NCI-H2227 (cell line): ENCODE results near the gene BHLHE23.
"Not testable (repeated sequence)": the region's sequence is repeated elsewhere in the genome, so short reads cannot be mapped to it uniquely, and the experiment has no call there.

Source experiments
- DNase-seq: peaks from one replicate; lab custom pipeline; 2025; ENCODE audit not compliant: unreplicated experiment; lab: John Stamatoyannopoulos, UW

BHLHE23 gene

GRCh38 chr20:63043348-63044203 lies 36.8 kb upstream of the BHLHE23 start:
- no peak for DNase-seq

DNA sequence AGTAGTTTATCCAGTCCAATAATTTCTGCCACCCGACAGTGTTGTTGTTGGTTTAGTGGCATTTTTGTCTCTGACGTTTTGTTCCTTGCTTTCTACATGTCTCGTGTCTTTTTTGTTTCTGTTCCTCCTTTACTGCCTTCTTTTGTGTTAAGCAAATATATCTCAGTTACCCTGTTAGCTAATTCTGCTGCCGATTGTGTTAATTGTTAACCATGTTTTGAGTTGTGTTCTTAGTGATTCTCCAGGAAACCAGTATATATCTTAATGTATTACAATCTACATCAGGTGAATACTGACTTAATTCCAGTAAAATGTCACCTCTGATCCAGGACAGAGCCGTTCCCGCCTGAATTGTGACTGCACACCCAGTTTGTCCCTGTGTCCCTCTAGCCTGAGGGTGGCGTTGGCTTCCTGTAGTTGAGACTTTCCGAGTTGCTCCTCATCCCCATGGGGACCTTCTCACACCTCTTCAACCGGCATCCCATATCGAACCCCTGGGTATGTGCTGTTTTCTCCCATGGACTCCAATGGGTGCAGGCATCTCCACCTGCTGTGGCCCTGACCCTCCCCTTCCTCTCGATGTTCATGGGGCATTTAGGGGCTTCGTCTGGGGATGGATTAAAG lies 35.8 kb upstream of the BHLHE23 start:
- DNase-seq: no peak

- no peak for DNase-seq
These were observed 35.0 kb upstream of the BHLHE23 start for GRCh38 chr20:63041776-63042175.

GRCh38 chr20:63037669-63038268 lies 31.0 kb upstream of the BHLHE23 start:
- no peak for DNase-seq

- DNase-seq: no peak
These were observed 29.5 kb upstream of the BHLHE23 start for GRCh38 chr20:63036291-63036690.

GRCh38 chr20:63035603-63036185 lies 28.9 kb upstream of the BHLHE23 start:
- DNase-seq: no peak

GRCh38 chr20:63034710-63035602 lies 28.2 kb upstream of the BHLHE23 start:
- DNase-seq: not testable (repeated sequence)

- no peak for DNase-seq
These were observed 27.3 kb upstream of the BHLHE23 start for GRCh38 chr20:63033794-63034709.

GRCh38 chr20:63032861-63033793 lies 26.4 kb upstream of the BHLHE23 start:
- no peak for DNase-seq

GRCh38 chr20:63032026-63032800 lies 25.4 kb upstream of the BHLHE23 start:
- DNase-seq: no peak

DNA sequence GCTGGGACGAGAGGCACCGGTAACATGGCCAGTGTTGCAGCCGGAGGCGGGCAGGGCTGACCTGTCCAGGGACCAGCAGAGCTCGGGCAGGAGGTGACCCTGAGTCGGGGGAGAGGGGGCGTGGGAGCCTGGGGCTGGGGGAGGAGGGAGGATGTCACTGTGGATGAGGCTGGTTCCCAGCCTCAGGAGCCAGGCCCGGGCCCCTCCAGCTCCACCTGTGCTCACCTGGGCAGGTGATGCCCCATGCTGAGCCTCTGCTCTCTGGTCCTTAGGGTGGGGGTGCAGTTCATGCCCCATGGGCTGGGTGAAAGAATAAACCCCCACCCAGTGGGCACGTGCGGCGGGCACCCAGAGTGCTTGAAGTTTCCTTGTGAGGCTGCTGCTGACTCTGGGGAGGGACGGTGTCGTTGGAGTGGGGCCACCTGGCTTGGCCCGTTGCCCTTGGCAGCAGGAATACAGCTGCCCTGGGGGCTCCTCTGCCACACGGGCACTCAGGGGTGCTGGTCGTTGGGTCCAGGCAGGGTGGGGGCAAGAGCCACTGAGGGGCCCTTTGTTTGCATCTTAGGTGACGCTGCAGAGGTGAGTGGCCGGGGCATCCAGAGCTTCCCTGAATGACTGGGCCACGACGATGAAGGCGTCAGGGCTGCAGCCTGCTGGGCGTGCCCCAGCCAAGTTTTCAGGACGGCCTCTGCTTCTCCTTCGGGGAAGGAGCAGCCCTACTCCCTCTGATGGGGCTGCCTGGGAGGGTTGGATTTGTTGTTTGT lies 24.7 kb upstream of the BHLHE23 start:
- DNase-seq: no peak

- no peak for DNase-seq
These were observed 22.8 kb upstream of the BHLHE23 start for GRCh38 chr20:63029358-63030121.

DNA sequence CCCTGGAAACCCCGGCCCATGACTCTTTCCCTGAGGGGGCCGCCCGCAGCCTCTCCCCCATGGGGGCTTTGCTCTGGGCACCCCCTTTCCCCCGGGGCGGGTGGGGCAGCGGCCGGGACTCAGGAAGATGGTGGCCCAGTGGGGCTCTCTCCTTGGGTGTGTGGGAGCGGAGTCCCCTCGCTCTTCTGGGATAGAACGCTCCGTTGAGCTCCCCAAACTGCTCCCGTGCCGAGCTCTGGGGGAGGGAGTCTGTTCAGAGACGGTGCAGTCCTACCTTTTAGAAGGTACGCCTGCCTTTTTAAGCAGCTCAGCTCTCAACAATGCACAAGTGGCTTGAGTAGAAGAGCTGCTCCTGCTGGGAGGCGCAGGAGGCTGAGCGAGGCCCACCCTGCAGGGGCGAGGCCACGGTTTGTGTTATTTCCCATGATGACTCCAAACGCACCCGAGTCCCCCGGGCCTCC lies 21.7 kb upstream of the BHLHE23 start:
- DNase-seq: no peak

- DNase-seq: peak; percentile 44
These were observed 21.2 kb upstream of the BHLHE23 start for GRCh38 chr20:63027922-63028389.

GRCh38 chr20:63027221-63027921 lies 20.6 kb upstream of the BHLHE23 start:
- DNase-seq: no peak
